ENCODE data around the gene TNFRSF17.
"Not testable (repeated sequence)": the region's sequence is repeated elsewhere in the genome, so short reads cannot be mapped to it uniquely, and the experiment has no call there.

Gene TNFRSF17

GRCh38 chr16:11966173-11966572, 1.2 kb downstream of the TNFRSF17 start:
- no peak overlapping the region for H3K18ac ChIP-seq (ENCODE audit: low read length)
- H3K27ac ChIP-seq (ENCODE audit: low read depth, low read length): no peak overlapping the region
- WGBS (ENCODE audit: extremely low coverage, insufficient coverage, low lambda C conversion rate): no CpG with 5 or more reads among the region's 7 CpGs

GRCh38 chr16:11967195-11967911, 2.3 kb downstream of the TNFRSF17 start:
- no peak overlapping the region for H3K9ac ChIP-seq (ENCODE audit: low read length)
- H2BK5ac ChIP-seq (ENCODE audit: low read length): no peak overlapping the region
- H3K18ac ChIP-seq (ENCODE audit: low read length): no peak overlapping the region
- no peak overlapping the region for H3K56ac ChIP-seq (ENCODE audit: low read length)
- no peak overlapping the region for H4K5ac ChIP-seq (ENCODE audit: low read length)
- H2BK120ac ChIP-seq (ENCODE audit: low read depth, low read length): no peak overlapping the region
- no peak overlapping the region for H3K27ac ChIP-seq (ENCODE audit: low read depth, low read length)
- no peak for DNase-seq
- H3K79me2 ChIP-seq (ENCODE audit: control insufficient read depth, insufficient read depth, low read length): no peaks in the 10 kb centered on the region
- no peaks in the 10 kb centered on the region for H3K79me1 ChIP-seq (ENCODE audit: low read length)
- H3K4me3 ChIP-seq (ENCODE audit: low read length): no peak overlapping the region
- no peak overlapping the region for H3K23ac ChIP-seq (ENCODE audit: low read length)
- no peaks in the 10 kb centered on the region for H3K27me3 ChIP-seq (ENCODE audit: insufficient read depth, low read length, poor library complexity)
- no peak overlapping the region for H4K8ac ChIP-seq (ENCODE audit: low read depth, low read length)
- H3K4me2 ChIP-seq (ENCODE audit: low read length): no peak overlapping the region
- H2BK15ac ChIP-seq (replicated peaks; ENCODE audit: low read depth): no peak overlapping the region
- no peaks in the 10 kb centered on the region for H3K4me1 ChIP-seq (ENCODE audit: control insufficient read depth, low read depth, low read length)
- H2AK5ac ChIP-seq (ENCODE audit: low read length): no peak overlapping the region
- no CpG with 5 or more reads among the region's 17 CpGs for WGBS (ENCODE audit: extremely low coverage, insufficient coverage, low lambda C conversion rate)
- no peak overlapping the region for H3K4ac ChIP-seq (ENCODE audit: low read depth, low read length)
- no peaks in the 10 kb centered on the region for H3K36me3 ChIP-seq (ENCODE audit: control insufficient read depth, insufficient read depth, low read length)

More at GRCh38 chr16:11966173-11966572, 1.2 kb downstream of the TNFRSF17 start:
- no peak for DNase-seq
- Histone ChIP-seq H4K8ac (ENCODE audit: low read depth, low read length) (no peak overlapping the region), H3K79me1 (ENCODE audit: low read length) (no peaks in the 10 kb centered on the region), H4K5ac (ENCODE audit: low read length) (no peak overlapping the region), H2AK5ac (ENCODE audit: low read length) (no peak overlapping the region), H3K56ac (ENCODE audit: low read length) (no peak overlapping the region), H3K9ac (ENCODE audit: low read length) (no peak overlapping the region), H3K4me3 (ENCODE audit: low read length) (no peak overlapping the region), H3K23ac (ENCODE audit: low read length) (no peak overlapping the region), H3K36me3 (ENCODE audit: control insufficient read depth, insufficient read depth, low read length) (no peaks in the 10 kb centered on the region), H3K4ac (ENCODE audit: low read depth, low read length) (no peak overlapping the region), H2BK120ac (ENCODE audit: low read depth, low read length) (no peak overlapping the region), H3K79me2 (ENCODE audit: control insufficient read depth, insufficient read depth, low read length) (no peaks in the 10 kb centered on the region), H3K27me3 (ENCODE audit: insufficient read depth, low read length, poor library complexity) (no peaks in the 10 kb centered on the region), H2BK5ac (ENCODE audit: low read length) (no peak overlapping the region), H2BK15ac (replicated peaks; ENCODE audit: low read depth) (no peak overlapping the region), H3K4me2 (ENCODE audit: low read length) (no peak overlapping the region), H3K4me1 (ENCODE audit: control insufficient read depth, low read depth, low read length) (no peaks in the 10 kb centered on the region)

- H3K27me3 ChIP-seq (ENCODE audit: insufficient read depth, low read length, poor library complexity): no peaks in the 10 kb centered on the region
Observed at GRCh38 chr16:11968577-11968976, 3.6 kb downstream of the TNFRSF17 start.

GRCh38 chr16:11970292-11970691, 5.3 kb downstream of the TNFRSF17 start:
- not testable (repeated sequence) for H3K4me2 ChIP-seq (ENCODE audit: low read length); H2BK15ac ChIP-seq (replicated peaks; ENCODE audit: low read depth); H3K79me2 ChIP-seq (ENCODE audit: control insufficient read depth, insufficient read depth, low read length); H3K4me1 ChIP-seq (ENCODE audit: control insufficient read depth, low read depth, low read length); H2AK5ac ChIP-seq (ENCODE audit: low read length); H3K4ac ChIP-seq (ENCODE audit: low read depth, low read length); H3K9ac ChIP-seq (ENCODE audit: low read length); H3K27me3 ChIP-seq (ENCODE audit: insufficient read depth, low read length, poor library complexity); H3K27ac ChIP-seq (ENCODE audit: low read depth, low read length); DNase-seq; H3K18ac ChIP-seq (ENCODE audit: low read length); H3K23ac ChIP-seq (ENCODE audit: low read length); H3K4me3 ChIP-seq (ENCODE audit: low read length); H2BK120ac ChIP-seq (ENCODE audit: low read depth, low read length); H3K79me1 ChIP-seq (ENCODE audit: low read length); H3K56ac ChIP-seq (ENCODE audit: low read length); H2BK5ac ChIP-seq (ENCODE audit: low read length); H3K36me3 ChIP-seq (ENCODE audit: control insufficient read depth, insufficient read depth, low read length); H4K8ac ChIP-seq (ENCODE audit: low read depth, low read length); H4K5ac ChIP-seq (ENCODE audit: low read length)
- WGBS (ENCODE audit: extremely low coverage, insufficient coverage, low lambda C conversion rate): no CpG with 5 or more reads among the region's 5 CpGs

More at GRCh38 chr16:11968577-11968976, 3.6 kb downstream of the TNFRSF17 start:
- Histone ChIP-seq H4K8ac (ENCODE audit: low read depth, low read length) (no peak overlapping the region), H3K23ac (ENCODE audit: low read length) (no peak overlapping the region), H3K79me2 (ENCODE audit: control insufficient read depth, insufficient read depth, low read length) (no peaks in the 10 kb centered on the region), H3K9ac (ENCODE audit: low read length) (no peak overlapping the region), H3K56ac (ENCODE audit: low read length) (no peak overlapping the region), H3K4me1 (ENCODE audit: control insufficient read depth, low read depth, low read length) (no peaks in the 10 kb centered on the region), H3K79me1 (ENCODE audit: low read length) (no peaks in the 10 kb centered on the region), H3K4me3 (ENCODE audit: low read length) (no peak overlapping the region), H4K5ac (ENCODE audit: low read length) (no peak overlapping the region), H3K4ac (ENCODE audit: low read depth, low read length) (no peak overlapping the region), H3K18ac (ENCODE audit: low read length) (no peak overlapping the region), H3K4me2 (ENCODE audit: low read length) (no peak overlapping the region), H3K27ac (ENCODE audit: low read depth, low read length) (no peak overlapping the region), H2AK5ac (ENCODE audit: low read length) (no peak overlapping the region), H2BK5ac (ENCODE audit: low read length) (no peak overlapping the region), H3K36me3 (ENCODE audit: control insufficient read depth, insufficient read depth, low read length) (no peaks in the 10 kb centered on the region), H2BK120ac (ENCODE audit: low read depth, low read length) (no peak overlapping the region), H2BK15ac (replicated peaks; ENCODE audit: low read depth) (no peak overlapping the region)
- WGBS (ENCODE audit: extremely low coverage, insufficient coverage, low lambda C conversion rate): no CpG with 5 or more reads among the region's 3 CpGs
- no peak for DNase-seq

- Histone ChIP-seq H3K56ac (ENCODE audit: low read length) (no peak overlapping the region), H3K4me1 (ENCODE audit: control insufficient read depth, low read depth, low read length) (peaks cover under 1% of the 10 kb centered on the region), H3K79me1 (ENCODE audit: low read length) (peaks cover 2% of the 10 kb centered on the region), H3K4ac (ENCODE audit: low read depth, low read length) (no peak overlapping the region), H3K23ac (ENCODE audit: low read length) (no peak overlapping the region), H3K9ac (ENCODE audit: low read length) (no peak overlapping the region), H3K27ac (ENCODE audit: low read depth, low read length) (no peak overlapping the region), H3K4me2 (ENCODE audit: low read length) (no peak overlapping the region), H3K18ac (ENCODE audit: low read length) (no peak overlapping the region), H2BK120ac (ENCODE audit: low read depth, low read length) (no peak overlapping the region), H3K4me3 (ENCODE audit: low read length) (no peak overlapping the region), H3K36me3 (ENCODE audit: control insufficient read depth, insufficient read depth, low read length) (no peaks in the 10 kb centered on the region), H3K27me3 (ENCODE audit: insufficient read depth, low read length, poor library complexity) (no peaks in the 10 kb centered on the region), H4K5ac (ENCODE audit: low read length) (no peak overlapping the region), H3K79me2 (ENCODE audit: control insufficient read depth, insufficient read depth, low read length) (no peaks in the 10 kb centered on the region), H2BK15ac (replicated peaks; ENCODE audit: low read depth) (no peak overlapping the region), H2AK5ac (ENCODE audit: low read length) (no peak overlapping the region), H2BK5ac (ENCODE audit: low read length) (no peak overlapping the region), H4K8ac (ENCODE audit: low read depth, low read length) (no peak overlapping the region)
- DNase-seq: peak; percentile 47
- no CpG with 5 or more reads among the region's 11 CpGs for WGBS (ENCODE audit: extremely low coverage, insufficient coverage, low lambda C conversion rate)
Observed at GRCh38 chr16:11972128-11972527, 7.1 kb downstream of the TNFRSF17 start.

- no peak overlapping the region for H2AK5ac ChIP-seq (ENCODE audit: low read length)
- H3K79me2 ChIP-seq (ENCODE audit: control insufficient read depth, insufficient read depth, low read length): no peaks in the 10 kb centered on the region
- no peak overlapping the region for H2BK15ac ChIP-seq (replicated peaks; ENCODE audit: low read depth)
- H3K4ac ChIP-seq (ENCODE audit: low read depth, low read length): no peak overlapping the region
- H3K4me3 ChIP-seq (ENCODE audit: low read length): no peak overlapping the region
- no peak overlapping the region for H3K23ac ChIP-seq (ENCODE audit: low read length)
- no peak overlapping the region for H3K4me2 ChIP-seq (ENCODE audit: low read length)
- no peak overlapping the region for H2BK5ac ChIP-seq (ENCODE audit: low read length)
- H3K9ac ChIP-seq (ENCODE audit: low read length): no peak overlapping the region
- H3K27ac ChIP-seq (ENCODE audit: low read depth, low read length): no peak overlapping the region
- DNase-seq: no peak
- no peak overlapping the region for H3K18ac ChIP-seq (ENCODE audit: low read length)
- no peak overlapping the region for H4K8ac ChIP-seq (ENCODE audit: low read depth, low read length)
- H4K5ac ChIP-seq (ENCODE audit: low read length): no peak overlapping the region
- no peaks in the 10 kb centered on the region for H3K27me3 ChIP-seq (ENCODE audit: insufficient read depth, low read length, poor library complexity)
- no peak overlapping the region for H2BK120ac ChIP-seq (ENCODE audit: low read depth, low read length)
- H3K4me1 ChIP-seq (ENCODE audit: control insufficient read depth, low read depth, low read length): peaks cover 5% of the 10 kb centered on the region
- no CpG with 5 or more reads among the region's 5 CpGs for WGBS (ENCODE audit: extremely low coverage, insufficient coverage, low lambda C conversion rate)
- H3K79me1 ChIP-seq (ENCODE audit: low read length): peaks cover 2% of the 10 kb centered on the region
- H3K56ac ChIP-seq (ENCODE audit: low read length): no peak overlapping the region
- H3K36me3 ChIP-seq (ENCODE audit: control insufficient read depth, insufficient read depth, low read length): no peaks in the 10 kb centered on the region
Observed at GRCh38 chr16:11973070-11973469, 8.1 kb downstream of the TNFRSF17 start.

Measured in mesendoderm (in vitro differentiated cells).